Esophagus muscularis mucosa (tissue), 3 donors: ENCODE results near the gene FRMD4A.

Source experiments
- POLR2A ChIP-seq: fragments of 450-650 bp; IDR thresholded peaks from one replicate; pipeline ENCODE4 v1.6.1; 2017; ENCODE audit warnings: antibody characterized with exemption, moderate library complexity, mild to moderate bottlenecking, low read depth
- POLR2AphosphoS5 ChIP-seq, 2 donors: sonication (generic); formaldehyde crosslinking; IDR thresholded peaks; one replicate each; pipeline ENCODE4 v1.6.1; 2017; ENCODE audit warnings: antibody characterized with exemption in 2 of 2
- TF ChIP-seq, protein P1 (sequence below), 3 experiments: fragments of 200-600 bp in 2 of 3; fragments of 450-650 bp in 1 of 3; sonication (generic) in 2 of 3; IDR thresholded peaks; one replicate each; pipeline ENCODE4 v1.5.1; 2017 to 2019; ENCODE audit warnings: antibody characterized with exemption in 3 of 3, mild to moderate bottlenecking in 2 of 3, moderate library complexity in 1 of 3

DNA sequence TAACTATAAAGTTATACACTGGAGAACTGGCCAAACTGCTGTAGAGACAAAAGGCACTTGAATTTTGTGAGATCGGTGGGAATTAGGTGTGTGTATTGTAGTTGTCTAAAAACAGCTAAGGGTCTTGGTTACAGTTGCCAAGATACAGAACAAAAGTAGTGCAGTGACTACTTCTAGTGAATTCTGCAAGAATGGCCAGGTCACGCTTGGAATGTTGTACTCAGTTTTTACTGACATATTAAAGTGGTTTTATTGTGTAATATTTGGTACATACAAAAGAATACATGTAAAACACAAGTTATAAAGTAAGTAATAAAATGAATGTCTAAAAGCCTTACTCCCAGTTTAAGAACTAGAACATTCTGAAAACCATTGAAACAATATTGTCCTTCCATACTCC is 701.6 kb downstream of the FRMD4A start:
- TF ChIP-seq, protein P1, sequence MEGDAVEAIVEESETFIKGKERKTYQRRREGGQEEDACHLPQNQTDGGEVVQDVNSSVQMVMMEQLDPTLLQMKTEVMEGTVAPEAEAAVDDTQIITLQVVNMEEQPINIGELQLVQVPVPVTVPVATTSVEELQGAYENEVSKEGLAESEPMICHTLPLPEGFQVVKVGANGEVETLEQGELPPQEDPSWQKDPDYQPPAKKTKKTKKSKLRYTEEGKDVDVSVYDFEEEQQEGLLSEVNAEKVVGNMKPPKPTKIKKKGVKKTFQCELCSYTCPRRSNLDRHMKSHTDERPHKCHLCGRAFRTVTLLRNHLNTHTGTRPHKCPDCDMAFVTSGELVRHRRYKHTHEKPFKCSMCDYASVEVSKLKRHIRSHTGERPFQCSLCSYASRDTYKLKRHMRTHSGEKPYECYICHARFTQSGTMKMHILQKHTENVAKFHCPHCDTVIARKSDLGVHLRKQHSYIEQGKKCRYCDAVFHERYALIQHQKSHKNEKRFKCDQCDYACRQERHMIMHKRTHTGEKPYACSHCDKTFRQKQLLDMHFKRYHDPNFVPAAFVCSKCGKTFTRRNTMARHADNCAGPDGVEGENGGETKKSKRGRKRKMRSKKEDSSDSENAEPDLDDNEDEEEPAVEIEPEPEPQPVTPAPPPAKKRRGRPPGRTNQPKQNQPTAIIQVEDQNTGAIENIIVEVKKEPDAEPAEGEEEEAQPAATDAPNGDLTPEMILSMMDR (IDR thresholded peaks at IDR 0.05) = no peak
- TF ChIP-seq POLR2A (no peak), POLR2AphosphoS5 (IDR thresholded peaks at IDR 0.05) (peak in 1 of 2 donors; percentile 18)
